GM10266 (cell line): ENCODE results near the gene ADSS1.
"Not testable (repeated sequence)": the region's sequence is repeated elsewhere in the genome, so short reads cannot be mapped to it uniquely, and the experiment has no call there.

ENCODE experiments used
- DNase-seq: peaks from one replicate; pipeline ENCODE4 v3.0.0; 2012; ENCODE audit errors: extremely low spot score
- TF ChIP-seq, protein P1 (sequence below): IDR thresholded peaks from 2 replicates; pipeline ENCODE4 v1.5.1; 2012; ENCODE audit warnings: mild to moderate bottlenecking, low read depth; ENCODE audit not compliant: control insufficient read depth, insufficient read depth; ENCODE audit errors: missing control alignments

The ADSS1 gene

DNA sequence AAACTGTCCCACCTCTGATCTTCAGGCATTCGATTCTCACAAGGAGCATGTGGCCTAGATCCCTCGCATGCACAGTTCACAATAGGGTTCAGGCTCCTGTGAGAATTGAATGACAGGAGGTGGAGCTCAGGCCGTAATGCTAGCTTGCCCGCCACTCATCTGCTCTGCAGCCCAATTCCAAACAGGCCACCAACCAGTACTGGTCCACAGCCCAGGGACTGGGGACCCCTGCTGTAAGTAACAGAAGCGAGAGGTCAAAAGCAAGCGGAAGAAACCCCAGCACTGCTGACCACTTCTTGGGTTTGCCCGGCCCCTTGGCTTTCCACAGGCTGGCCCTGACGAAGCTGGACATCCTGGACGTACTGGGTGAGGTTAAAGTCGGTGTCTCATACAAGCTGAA, 20.5 kb downstream of the ADSS1 start:
- no peak for DNase-seq
- TF ChIP-seq, protein P1, sequence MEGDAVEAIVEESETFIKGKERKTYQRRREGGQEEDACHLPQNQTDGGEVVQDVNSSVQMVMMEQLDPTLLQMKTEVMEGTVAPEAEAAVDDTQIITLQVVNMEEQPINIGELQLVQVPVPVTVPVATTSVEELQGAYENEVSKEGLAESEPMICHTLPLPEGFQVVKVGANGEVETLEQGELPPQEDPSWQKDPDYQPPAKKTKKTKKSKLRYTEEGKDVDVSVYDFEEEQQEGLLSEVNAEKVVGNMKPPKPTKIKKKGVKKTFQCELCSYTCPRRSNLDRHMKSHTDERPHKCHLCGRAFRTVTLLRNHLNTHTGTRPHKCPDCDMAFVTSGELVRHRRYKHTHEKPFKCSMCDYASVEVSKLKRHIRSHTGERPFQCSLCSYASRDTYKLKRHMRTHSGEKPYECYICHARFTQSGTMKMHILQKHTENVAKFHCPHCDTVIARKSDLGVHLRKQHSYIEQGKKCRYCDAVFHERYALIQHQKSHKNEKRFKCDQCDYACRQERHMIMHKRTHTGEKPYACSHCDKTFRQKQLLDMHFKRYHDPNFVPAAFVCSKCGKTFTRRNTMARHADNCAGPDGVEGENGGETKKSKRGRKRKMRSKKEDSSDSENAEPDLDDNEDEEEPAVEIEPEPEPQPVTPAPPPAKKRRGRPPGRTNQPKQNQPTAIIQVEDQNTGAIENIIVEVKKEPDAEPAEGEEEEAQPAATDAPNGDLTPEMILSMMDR: no peak

- no peak for DNase-seq
- TF ChIP-seq, protein P1: no peak
Measured at GRCh38 chr14:104745431-104745830, 21.4 kb downstream of the ADSS1 start.

GRCh38 chr14:104746071-104746545, 22.1 kb downstream of the ADSS1 start:
- TF ChIP-seq, protein P1: no peak
- no peak for DNase-seq

- TF ChIP-seq, protein P1: no peak
- no peak for DNase-seq
Measured at GRCh38 chr14:104746934-104747481, 23.0 kb downstream of the ADSS1 start.

- TF ChIP-seq, protein P1: no peak
- DNase-seq: no peak
Measured at GRCh38 chr14:104747876-104748275, 23.8 kb downstream of the ADSS1 start.

DNA sequence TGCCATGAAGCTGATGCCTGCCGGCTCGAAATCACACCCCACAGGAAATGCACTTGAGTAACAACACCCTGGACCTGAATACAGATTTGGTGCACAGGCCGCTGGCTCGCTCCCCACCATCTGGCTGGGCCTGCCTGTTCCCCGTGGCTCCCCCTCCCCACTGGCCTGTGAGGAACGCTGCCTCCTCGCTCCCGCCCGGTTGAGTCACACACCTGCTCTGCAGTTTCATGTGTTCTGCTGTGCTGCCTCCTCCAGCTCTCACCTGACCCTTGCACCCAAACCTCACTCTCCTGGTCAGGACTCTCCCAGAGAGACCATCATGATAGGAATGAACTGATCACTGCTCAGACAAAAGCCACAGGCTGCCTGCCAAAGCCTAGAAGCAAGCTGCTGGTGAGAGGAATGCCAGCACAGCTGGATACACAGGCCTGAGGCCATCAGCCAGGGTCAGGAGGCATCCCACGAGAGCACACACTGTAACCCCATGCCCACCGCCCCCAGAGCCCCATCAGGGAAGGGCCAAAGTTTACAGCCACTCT, 25.2 kb downstream of the ADSS1 start:
- TF ChIP-seq, protein P1: no peak

GRCh38 chr14:104750056-104750752, 26.2 kb downstream of the ADSS1 start:
- no peak for DNase-seq
- TF ChIP-seq, protein P1: no peak

More for the DNA sequence above, 25.2 kb downstream of the ADSS1 start:
- DNase-seq: no peak

DNA sequence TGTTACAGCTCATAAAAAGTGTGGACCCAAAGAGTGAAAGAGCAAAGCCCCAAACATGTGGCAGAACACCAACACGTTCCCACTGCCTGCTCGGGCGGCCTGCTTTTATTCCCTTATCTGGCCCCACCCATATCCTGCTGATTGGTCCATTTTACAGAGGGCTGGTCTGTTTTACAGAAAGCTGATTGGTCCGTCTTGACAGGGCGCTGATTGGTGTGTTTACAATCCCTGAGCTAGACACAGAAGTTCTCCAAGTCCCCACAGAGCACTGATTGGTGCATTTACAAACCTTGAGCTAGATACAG, 26.7 kb downstream of the ADSS1 start:
- not testable (repeated sequence) for DNase-seq
